Retinal pigment epithelial cell (primary cell): ENCODE measurements around the gene C11orf86.
A peak's percentile ranks its signal among the peaks of the same experiment; 100 is the strongest.

Source experiments
- DNase-seq: peaks from one replicate; pipeline ENCODE4 v3.0.0-alpha.2; 2010; ENCODE audit warnings: low read depth
- H3K4me3 ChIP-seq: 2 replicates; pipeline ENCODE4 v1.5.1; 2011; ENCODE audit warnings: mild to moderate bottlenecking, low read length, control low read depth, moderate library complexity
- TF ChIP-seq, protein P1 (sequence below): conservative IDR thresholded peaks from 2 replicates; pipeline ENCODE4 v1.5.1; 2011; ENCODE audit warnings: low read depth, low read length, control low read depth, inconsistent platforms

C11orf86 gene

GRCh38 chr11:66964495-66964894, 10.6 kb upstream of the C11orf86 start:
- TF ChIP-seq, protein P1, sequence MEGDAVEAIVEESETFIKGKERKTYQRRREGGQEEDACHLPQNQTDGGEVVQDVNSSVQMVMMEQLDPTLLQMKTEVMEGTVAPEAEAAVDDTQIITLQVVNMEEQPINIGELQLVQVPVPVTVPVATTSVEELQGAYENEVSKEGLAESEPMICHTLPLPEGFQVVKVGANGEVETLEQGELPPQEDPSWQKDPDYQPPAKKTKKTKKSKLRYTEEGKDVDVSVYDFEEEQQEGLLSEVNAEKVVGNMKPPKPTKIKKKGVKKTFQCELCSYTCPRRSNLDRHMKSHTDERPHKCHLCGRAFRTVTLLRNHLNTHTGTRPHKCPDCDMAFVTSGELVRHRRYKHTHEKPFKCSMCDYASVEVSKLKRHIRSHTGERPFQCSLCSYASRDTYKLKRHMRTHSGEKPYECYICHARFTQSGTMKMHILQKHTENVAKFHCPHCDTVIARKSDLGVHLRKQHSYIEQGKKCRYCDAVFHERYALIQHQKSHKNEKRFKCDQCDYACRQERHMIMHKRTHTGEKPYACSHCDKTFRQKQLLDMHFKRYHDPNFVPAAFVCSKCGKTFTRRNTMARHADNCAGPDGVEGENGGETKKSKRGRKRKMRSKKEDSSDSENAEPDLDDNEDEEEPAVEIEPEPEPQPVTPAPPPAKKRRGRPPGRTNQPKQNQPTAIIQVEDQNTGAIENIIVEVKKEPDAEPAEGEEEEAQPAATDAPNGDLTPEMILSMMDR = no peak
- no peak for DNase-seq
- no peak overlapping the region for H3K4me3 ChIP-seq

- no peak overlapping the region for H3K4me3 ChIP-seq
- no peak for DNase-seq
- TF ChIP-seq, protein P1 = no peak
Measured at GRCh38 chr11:66966351-66966750, 8.8 kb upstream of the C11orf86 start.

- TF ChIP-seq, protein P1 = no peak
- no peak overlapping the region for H3K4me3 ChIP-seq
- DNase-seq = no peak
Measured at GRCh38 chr11:66967670-66968425, 7.3 kb upstream of the C11orf86 start.

DNA sequence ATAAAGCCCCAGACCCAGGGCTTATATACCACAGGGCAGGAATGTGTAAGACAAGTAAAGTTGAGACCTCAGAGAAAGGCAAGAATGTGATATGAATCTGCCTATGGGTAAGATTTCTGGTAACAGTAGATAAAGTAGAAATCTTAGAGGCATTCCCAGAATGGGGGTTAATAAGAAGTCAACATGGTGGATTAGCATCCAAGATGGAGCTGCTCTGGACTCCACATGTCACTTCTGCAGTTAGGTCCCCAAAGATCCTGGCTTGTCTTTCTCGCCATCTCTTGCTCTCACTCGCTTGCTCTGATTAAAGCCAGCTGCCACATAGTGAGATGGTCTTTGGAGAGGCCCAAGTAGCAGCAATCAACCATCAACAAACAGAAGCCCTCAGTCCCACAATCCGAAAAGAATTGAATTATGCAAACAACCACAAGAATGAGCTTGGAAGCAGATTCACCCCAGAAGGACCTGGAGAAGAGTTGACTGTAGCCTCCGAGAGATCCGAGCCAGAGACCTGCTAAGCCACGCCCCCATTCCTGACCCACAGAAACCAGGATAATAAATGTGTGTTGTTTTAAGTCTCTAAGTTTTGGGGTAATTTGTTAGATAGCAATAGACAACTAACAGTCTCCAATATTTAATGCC, 5.4 kb upstream of the C11orf86 start:
- TF ChIP-seq, protein P1 = no peak
- H3K4me3 ChIP-seq = no peak overlapping the region
- no peak for DNase-seq

- TF ChIP-seq, protein P1 = no peak
- no peak overlapping the region for H3K4me3 ChIP-seq
- no peak for DNase-seq
Measured at GRCh38 chr11:66970371-66970806, 4.7 kb upstream of the C11orf86 start.

- DNase-seq = peak; percentile 98
- TF ChIP-seq, protein P1 = no peak
- no peak overlapping the region for H3K4me3 ChIP-seq
Measured at GRCh38 chr11:66970807-66971442, 4.2 kb upstream of the C11orf86 start.
